GM12891 (cell line): ENCODE measurements around the gene CCDC30.
A peak's percentile ranks its signal among the peaks of the same experiment; 100 is the strongest.

ENCODE experiments used
- POLR2AphosphoS5 ChIP-seq: IDR thresholded peaks from 2 replicates; pipeline ENCODE4 v1.6.1; 2011; ENCODE audit warnings: low read depth, low read length, control low read depth
- TAF1 ChIP-seq: IDR thresholded peaks from 2 replicates; pipeline ENCODE4 v1.6.1; 2011; ENCODE audit warnings: low read depth, low read length, control low read depth

- TF ChIP-seq TAF1 (no peak), POLR2AphosphoS5 (peak; percentile 80)
Observed at GRCh38 chr1:42681741-42682483, 218.8 kb downstream of the CCDC30 start, which contains the start of gene YBX1.
